Activated T-helper 2 cell treated with anti-CD3 and anti-CD28 coated beads, Interferon-gamma antibody, Interleukin-2, Interleukin-4, amounts not matched to agents 10 μg/mL and 5 μg/mL and 100 μg/mL, durations not matched to agents 14 hours and 24 hours and 36 hours (primary cell): ENCODE measurements around the gene FKBP3. TPM values are rescaled to one million over a fixed set of nuclear protein-coding genes. Genes with fewer than 3 reads are reported as not detected.
A peak's percentile ranks its signal among the peaks of the same experiment; 100 is the strongest.

Source experiments
- DNase-seq: peaks from one replicate; pipeline ENCODE4 v3.0.0; 2021; ENCODE audit warnings: low spot score
- H3K27ac Mint-ChIP-seq: one replicate; pipeline ENCODE4 v1.8.0; 2021; ENCODE audit warnings: mixed read lengths
- H3K27me3 Mint-ChIP-seq: one replicate; pipeline ENCODE4 v1.8.0; 2021; ENCODE audit warnings: low read depth, mixed read lengths
- H3K36me3 Mint-ChIP-seq: one replicate; pipeline ENCODE4 v1.8.0; 2021; ENCODE audit warnings: low read depth, mixed read lengths
- H3K4me1 Mint-ChIP-seq: one replicate; pipeline ENCODE4 v1.8.0; 2021; ENCODE audit warnings: low read depth, mixed read lengths
- H3K4me3 Mint-ChIP-seq: one replicate; pipeline ENCODE4 v1.8.0; 2021; ENCODE audit warnings: low read depth, mild to moderate bottlenecking, moderate library complexity, mixed read lengths
- H3K9me3 Mint-ChIP-seq: one replicate; pipeline ENCODE4 v1.8.0; 2021; ENCODE audit warnings: mixed read lengths
- intact Hi-C: fragments of 100-400 bp; cut with micrococcal nuclease; formaldehyde crosslinking; loops from one replicate; pipeline ENCODE4 v1.15.1; 2023
- total RNA-seq: library from RNA; stranded (reverse); gene quantifications from 2 replicates; pipeline ENCODE4 v1.2.3, GENCODE V29; 2022

Gene FKBP3
- total RNA-seq, 1 donor from 2014 or later: 79.1 TPM

DNA sequence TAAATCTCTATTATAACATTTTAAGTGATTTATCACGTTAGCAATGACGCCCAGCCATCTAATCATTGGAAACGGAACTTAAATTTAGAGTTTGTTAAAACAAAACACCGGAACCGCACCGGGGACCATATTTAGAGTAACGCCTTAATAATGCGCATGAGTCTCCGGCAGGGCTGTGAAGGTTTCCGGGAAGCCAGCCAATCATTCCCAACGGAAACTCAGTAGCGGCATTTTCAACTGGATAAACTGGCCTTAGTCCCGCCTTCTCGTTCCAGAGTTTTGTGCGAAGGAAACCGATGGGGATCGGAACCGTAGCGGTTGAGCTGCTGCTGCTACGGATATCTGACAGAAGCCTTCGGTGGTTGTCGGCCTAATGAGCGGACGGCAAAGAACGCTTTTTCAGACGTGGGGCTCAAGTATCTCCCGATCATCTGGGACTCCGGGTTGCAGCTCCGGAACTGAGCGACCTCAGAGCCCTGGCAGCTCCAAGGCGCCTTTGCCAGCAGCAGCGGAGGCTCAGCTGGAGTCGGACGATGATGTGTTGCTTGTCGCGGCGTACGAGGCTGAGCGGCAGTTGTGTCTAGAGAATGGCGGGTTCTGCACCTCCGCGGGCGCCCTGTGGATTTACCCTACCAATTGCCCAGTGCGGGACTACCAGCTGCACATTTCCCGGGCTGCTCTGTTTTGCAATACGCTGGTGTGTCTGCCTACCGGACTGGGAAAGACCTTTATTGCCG, 1.5 kb upstream of the FKBP3 start, which contains the start of gene FANCM:
TSS of gene FANCM (plus strand) at position 272 of the 737 bp plus-strand sequence. CDS start at position 374, 102 bp downstream.
- Mint-ChIP-seq H3K27me3 (no peaks in the 10 kb centered on the region), H3K4me3 (peak within 1 kb of the TSS; percentile 92), H3K9me3 (no peaks in the 10 kb centered on the region), H3K27ac (peak within 1 kb of the TSS; percentile 98), H3K4me1 (peaks cover 27% of the 10 kb centered on the region), H3K36me3 (peaks cover 4% of the 10 kb centered on the region)
- intact Hi-C loops: loop anchor here (1.0 to 5.0 kb wide), 2 partner anchors 22 to 66 kb away; no protein-coding TSS in a partner anchor
- DNase-seq: peak; percentile 85

DNA sequence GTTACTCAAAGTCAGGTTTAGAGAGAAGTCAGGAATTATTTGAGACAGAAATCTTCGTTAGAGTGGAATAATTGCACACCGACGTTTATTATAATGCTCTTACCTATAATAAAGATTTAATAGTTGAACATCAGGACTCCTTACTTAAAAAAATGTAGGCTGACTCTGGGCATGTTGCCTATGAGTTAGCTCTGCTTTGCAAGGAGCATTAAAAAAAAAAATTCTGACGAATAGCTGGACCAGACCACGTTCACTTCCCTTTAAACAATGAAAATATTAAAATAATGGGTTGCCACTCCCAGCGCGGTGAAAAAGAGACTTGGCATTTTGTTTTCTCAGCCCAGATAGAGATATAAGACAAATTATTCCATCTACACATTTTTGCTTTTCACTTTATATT, 875 bp upstream of the FKBP3 start:
- H3K27me3 Mint-ChIP-seq: no peaks in the 10 kb centered on the region
- H3K36me3 Mint-ChIP-seq: peaks cover 4% of the 10 kb centered on the region
- intact Hi-C loops: loop anchor here (1.0 to 5.0 kb wide), 2 partner anchors 21 to 67 kb away; no protein-coding TSS in a partner anchor
- peak overlapping the region; percentile 98 for H3K27ac Mint-ChIP-seq
- H3K4me1 Mint-ChIP-seq: peaks cover 27% of the 10 kb centered on the region
- no peaks in the 10 kb centered on the region for H3K9me3 Mint-ChIP-seq
- DNase-seq: no peak
- peak overlapping the region; percentile 92 for H3K4me3 Mint-ChIP-seq

DNA sequence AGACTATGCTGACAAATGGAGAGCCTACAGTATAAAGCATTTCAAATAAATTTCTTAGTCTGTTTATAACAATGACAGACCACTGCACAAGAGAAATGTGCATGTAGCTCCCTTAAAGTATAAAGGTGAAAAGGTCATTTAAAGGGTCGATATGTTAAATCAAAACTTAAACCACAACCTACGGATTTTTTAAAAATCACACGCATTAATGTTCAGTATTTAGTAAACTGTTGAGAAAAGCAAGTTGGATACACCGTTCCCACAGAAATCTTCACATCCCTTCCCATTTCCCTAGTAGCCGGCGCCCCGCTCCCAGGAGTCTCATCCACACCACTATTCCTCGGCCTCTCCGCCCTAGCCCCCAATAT, 614 bp downstream of the FKBP3 start:
- Mint-ChIP-seq H3K9me3 (no peaks in the 10 kb centered on the region), H3K4me3 (peak overlapping the region; percentile 92), H3K4me1 (peaks cover 25% of the 10 kb centered on the region), H3K27me3 (no peaks in the 10 kb centered on the region), H3K36me3 (peaks cover 9% of the 10 kb centered on the region), H3K27ac (peak overlapping the region; percentile 98)
- no peak for DNase-seq
- intact Hi-C loops: loop anchor here (1.0 to 5.0 kb wide), 6 partner anchors 43 to 236 kb away; partner anchors contain the start of genes MIS18BP1, PRPF39 and TOGARAM1

- no peak for DNase-seq
- intact Hi-C loops: no loop called here
- H3K4me3 Mint-ChIP-seq: no peak overlapping the region
- no peaks in the 10 kb centered on the region for H3K27me3 Mint-ChIP-seq
- H3K4me1 Mint-ChIP-seq: peaks cover 13% of the 10 kb centered on the region
- no peaks in the 10 kb centered on the region for H3K9me3 Mint-ChIP-seq
- H3K27ac Mint-ChIP-seq: no peak overlapping the region
- peaks cover 33% of the 10 kb centered on the region for H3K36me3 Mint-ChIP-seq
Measured at GRCh38 chr14:45128963-45129629, 5.2 kb downstream of the FKBP3 start.

GRCh38 chr14:45125754-45126153, 8.5 kb downstream of the FKBP3 start:
- peaks cover 4% of the 10 kb centered on the region for H3K4me1 Mint-ChIP-seq
- no peak overlapping the region for H3K27ac Mint-ChIP-seq
- intact Hi-C loops: no loop called here

GRCh38 chr14:45123271-45123670, 11.0 kb downstream of the FKBP3 start:
- H3K4me1 Mint-ChIP-seq: no peaks in the 10 kb centered on the region
- H3K9me3 Mint-ChIP-seq: no peaks in the 10 kb centered on the region
- DNase-seq: no peak
- H3K27ac Mint-ChIP-seq: no peak overlapping the region
- H3K4me3 Mint-ChIP-seq: no peak overlapping the region
- intact Hi-C loops: no loop called here
- no peaks in the 10 kb centered on the region for H3K27me3 Mint-ChIP-seq
- H3K36me3 Mint-ChIP-seq: peaks cover 65% of the 10 kb centered on the region

More at GRCh38 chr14:45125754-45126153, 8.5 kb downstream of the FKBP3 start:
- Mint-ChIP-seq H3K27me3 (no peaks in the 10 kb centered on the region), H3K9me3 (no peaks in the 10 kb centered on the region), H3K36me3 (peaks cover 53% of the 10 kb centered on the region), H3K4me3 (no peak overlapping the region)
- DNase-seq: no peak

- DNase-seq: no peak
- Mint-ChIP-seq H3K27me3 (no peaks in the 10 kb centered on the region), H3K27ac (no peak overlapping the region), H3K4me1 (no peaks in the 10 kb centered on the region), H3K9me3 (no peaks in the 10 kb centered on the region), H3K4me3 (no peak overlapping the region), H3K36me3 (peaks cover 72% of the 10 kb centered on the region)
- intact Hi-C loops: no loop called here
Measured at GRCh38 chr14:45120096-45120495, 14.2 kb downstream of the FKBP3 start.

GRCh38 chr14:45118594-45118993, 15.7 kb downstream of the FKBP3 start:
- intact Hi-C loops: no loop called here
- Mint-ChIP-seq H3K27ac (no peak overlapping the region), H3K27me3 (no peaks in the 10 kb centered on the region), H3K4me3 (no peak overlapping the region), H3K4me1 (peaks cover 10% of the 10 kb centered on the region), H3K9me3 (no peaks in the 10 kb centered on the region), H3K36me3 (peaks cover 75% of the 10 kb centered on the region)
- no peak for DNase-seq

DNA sequence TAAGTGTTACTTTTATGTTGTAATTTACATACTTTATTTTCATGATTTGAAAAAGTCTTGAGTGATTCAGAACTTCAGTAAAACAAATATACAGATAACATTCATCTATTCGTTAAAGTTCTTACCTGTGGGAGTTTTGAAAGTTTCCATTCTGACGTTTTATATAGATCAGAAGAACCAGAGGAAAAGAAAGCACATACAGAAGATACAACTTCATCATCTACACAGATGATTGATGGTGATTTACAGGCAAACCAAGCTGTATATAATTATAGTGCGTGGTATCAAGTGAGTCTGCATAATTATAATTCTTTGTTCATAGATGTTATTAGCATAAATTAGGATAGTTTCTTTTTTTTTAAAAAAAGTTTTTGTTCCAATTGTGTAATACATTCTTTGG, 20.0 kb downstream of the FKBP3 start:
- Mint-ChIP-seq H3K27me3 (no peaks in the 10 kb centered on the region), H3K4me3 (no peak overlapping the region), H3K9me3 (no peaks in the 10 kb centered on the region), H3K27ac (peak overlapping the region; percentile 62), H3K4me1 (peaks cover 21% of the 10 kb centered on the region), H3K36me3 (peaks cover 77% of the 10 kb centered on the region)
- intact Hi-C loops: loop anchor here (1.0 to 2.0 kb wide), 4 partner anchors 21 to 42 kb away; partner anchors contain the start of genes FANCM and PRPF39
- no peak for DNase-seq

DNA sequence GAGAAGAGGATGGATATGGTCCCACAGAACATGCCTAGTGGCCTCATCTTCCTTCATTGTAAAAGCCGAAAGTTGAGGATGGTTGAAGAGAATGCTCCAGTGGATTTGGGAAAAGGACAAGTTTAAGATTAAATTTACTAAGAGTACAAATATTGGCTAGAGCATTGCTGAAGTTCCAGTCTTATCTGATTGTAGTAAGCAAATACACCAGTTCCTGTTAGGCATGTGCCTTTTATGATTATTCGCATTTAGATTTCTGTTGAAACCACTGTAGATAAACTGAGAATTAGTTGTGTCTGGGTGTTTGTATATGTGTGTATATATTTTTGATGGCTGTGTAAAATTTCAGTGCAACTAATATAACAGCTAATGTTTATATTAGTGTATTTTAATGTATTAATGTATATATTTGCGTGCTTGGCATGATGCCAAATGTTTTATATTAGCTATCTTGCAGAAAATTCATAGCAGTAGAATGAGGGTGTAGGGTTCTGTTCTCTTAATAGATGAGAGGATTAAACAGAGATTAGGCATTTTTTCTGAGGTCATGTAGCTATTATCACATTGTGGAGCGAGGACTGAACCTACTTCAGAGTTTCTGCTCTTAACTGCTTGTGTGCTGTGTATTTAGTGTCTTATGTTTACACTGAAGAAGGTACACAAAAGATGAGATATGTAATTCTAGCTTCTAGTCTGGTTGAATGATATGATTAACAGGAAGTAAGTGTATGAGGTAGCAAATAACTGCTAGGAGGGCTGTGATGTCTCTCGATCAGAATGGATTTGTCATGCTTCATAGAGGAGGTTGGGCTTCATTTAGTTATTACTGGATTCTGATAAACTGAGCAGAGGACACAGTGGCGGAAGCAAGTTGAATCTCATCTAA, 21.1 kb downstream of the FKBP3 start:
- Mint-ChIP-seq H3K27me3 (no peaks in the 10 kb centered on the region), H3K27ac (peak overlapping the region; percentile 85), H3K4me1 (peaks cover 21% of the 10 kb centered on the region), H3K9me3 (no peaks in the 10 kb centered on the region), H3K4me3 (peak overlapping the region; percentile 11), H3K36me3 (peaks cover 76% of the 10 kb centered on the region)
- DNase-seq: no peak
- intact Hi-C loops: no loop called here

DNA sequence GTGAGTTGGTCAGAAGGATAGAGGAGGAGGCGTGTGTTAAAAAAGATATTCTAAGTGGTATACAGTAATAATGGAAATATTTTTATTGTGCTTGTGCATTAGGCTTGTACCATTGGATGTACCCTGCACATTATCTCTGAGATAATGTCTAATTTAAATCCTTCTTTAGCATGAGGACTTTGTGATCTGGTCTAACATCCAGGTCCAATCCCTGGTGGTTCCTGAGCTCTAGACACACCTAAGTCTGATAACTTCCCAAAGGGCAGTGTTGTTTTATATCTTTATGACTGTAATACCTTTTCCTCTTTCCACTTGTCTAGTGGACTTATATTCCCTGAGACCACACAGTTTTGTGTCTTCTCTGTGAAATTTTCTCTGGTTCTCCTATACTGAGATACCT, 29.7 kb downstream of the FKBP3 start:
- intact Hi-C loops: no loop called here
- Mint-ChIP-seq H3K27me3 (no peaks in the 10 kb centered on the region), H3K9me3 (no peaks in the 10 kb centered on the region), H3K27ac (peak overlapping the region; percentile 46), H3K4me1 (peaks cover 3% of the 10 kb centered on the region), H3K4me3 (no peak overlapping the region), H3K36me3 (peaks cover 80% of the 10 kb centered on the region)
- no peak for DNase-seq

DNA sequence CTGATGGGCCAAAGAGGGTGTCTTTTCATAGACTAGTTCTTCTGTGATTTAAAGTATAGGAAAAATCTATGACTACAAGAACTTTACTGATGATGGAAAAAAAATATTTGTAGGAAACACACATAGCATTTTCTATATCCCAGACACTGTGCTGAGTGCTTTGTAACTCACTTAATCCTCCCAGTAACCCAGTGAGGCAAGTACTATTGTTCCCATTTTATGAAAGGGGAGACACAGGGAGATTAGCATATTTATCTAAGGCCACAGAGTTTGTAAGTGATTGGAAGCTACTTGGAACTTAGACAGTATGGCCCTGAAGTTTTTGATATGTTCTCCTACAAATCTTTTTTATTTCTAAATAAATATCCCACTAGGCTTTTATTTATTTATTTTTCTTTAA, 30.5 kb downstream of the FKBP3 start:
- no peak for DNase-seq
- peaks cover 82% of the 10 kb centered on the region for H3K36me3 Mint-ChIP-seq
- H3K4me1 Mint-ChIP-seq: peaks cover 3% of the 10 kb centered on the region
- intact Hi-C loops: no loop called here
- H3K27ac Mint-ChIP-seq: no peak overlapping the region
- H3K9me3 Mint-ChIP-seq: no peaks in the 10 kb centered on the region
- H3K27me3 Mint-ChIP-seq: no peaks in the 10 kb centered on the region
- H3K4me3 Mint-ChIP-seq: no peak overlapping the region
